Choroid plexus epithelial cell (primary cell): ENCODE measurements around the gene ACTC1.

Experiments
- DNase-seq: peaks from one replicate; pipeline ENCODE4 v3.0.0-alpha.2; 2010; ENCODE audit warnings: low read depth
- H3K4me3 ChIP-seq: 2 replicates; pipeline ENCODE4 v1.5.1; 2011; ENCODE audit warnings: low read depth, mild to moderate bottlenecking, control low read depth, low read length, moderate library complexity
- CTCF ChIP-seq: conservative IDR thresholded peaks from 2 replicates; pipeline ENCODE4 v1.5.1; 2011; ENCODE audit warnings: low read depth, mild to moderate bottlenecking, control low read depth, inconsistent platforms, low read length, moderate library complexity

Gene ACTC1

GRCh38 chr15:34790121-34790520, 5.2 kb downstream of the ACTC1 start:
- no peak for TF ChIP-seq CTCF
- DNase-seq: no peak
- no peak overlapping the region for H3K4me3 ChIP-seq

- TF ChIP-seq CTCF: no peak
- no peak overlapping the region for H3K4me3 ChIP-seq
- no peak for DNase-seq
Measured at GRCh38 chr15:34789326-34789725, 6.0 kb downstream of the ACTC1 start.

GRCh38 chr15:34786206-34786605, 9.1 kb downstream of the ACTC1 start:
- H3K4me3 ChIP-seq: no peak overlapping the region
- TF ChIP-seq CTCF: no peak
- no peak for DNase-seq

- no peak for TF ChIP-seq CTCF
- H3K4me3 ChIP-seq: no peak overlapping the region
- no peak for DNase-seq
Measured at GRCh38 chr15:34783991-34784390, 11.4 kb downstream of the ACTC1 start.

GRCh38 chr15:34783431-34783830, 11.9 kb downstream of the ACTC1 start:
- no peak for DNase-seq
- no peak overlapping the region for H3K4me3 ChIP-seq
- TF ChIP-seq CTCF: no peak

- DNase-seq: no peak
- TF ChIP-seq CTCF: no peak
- no peak overlapping the region for H3K4me3 ChIP-seq
Measured at GRCh38 chr15:34782901-34783300, 12.4 kb downstream of the ACTC1 start.

- TF ChIP-seq CTCF: no peak
- DNase-seq: no peak
- no peak overlapping the region for H3K4me3 ChIP-seq
Measured at GRCh38 chr15:34780725-34781124, 14.6 kb downstream of the ACTC1 start.
